Urothelium cell line (cell line): ENCODE data around the gene PLEKHA5.
"Not testable (repeated sequence)": the region's sequence is repeated elsewhere in the genome, so short reads cannot be mapped to it uniquely, and the experiment has no call there.

ENCODE experiments used
- DNase-seq: peaks from one replicate; pipeline ENCODE4 v3.0.0; 2011; ENCODE audit warnings: low spot score, mixed read lengths
- FAIRE-seq: peaks from 2 replicates; lab custom pipeline; 2011; peaks lifted over from hg19 to GRCh38; lab: Jason Lieb, UNC

Gene PLEKHA5

DNA sequence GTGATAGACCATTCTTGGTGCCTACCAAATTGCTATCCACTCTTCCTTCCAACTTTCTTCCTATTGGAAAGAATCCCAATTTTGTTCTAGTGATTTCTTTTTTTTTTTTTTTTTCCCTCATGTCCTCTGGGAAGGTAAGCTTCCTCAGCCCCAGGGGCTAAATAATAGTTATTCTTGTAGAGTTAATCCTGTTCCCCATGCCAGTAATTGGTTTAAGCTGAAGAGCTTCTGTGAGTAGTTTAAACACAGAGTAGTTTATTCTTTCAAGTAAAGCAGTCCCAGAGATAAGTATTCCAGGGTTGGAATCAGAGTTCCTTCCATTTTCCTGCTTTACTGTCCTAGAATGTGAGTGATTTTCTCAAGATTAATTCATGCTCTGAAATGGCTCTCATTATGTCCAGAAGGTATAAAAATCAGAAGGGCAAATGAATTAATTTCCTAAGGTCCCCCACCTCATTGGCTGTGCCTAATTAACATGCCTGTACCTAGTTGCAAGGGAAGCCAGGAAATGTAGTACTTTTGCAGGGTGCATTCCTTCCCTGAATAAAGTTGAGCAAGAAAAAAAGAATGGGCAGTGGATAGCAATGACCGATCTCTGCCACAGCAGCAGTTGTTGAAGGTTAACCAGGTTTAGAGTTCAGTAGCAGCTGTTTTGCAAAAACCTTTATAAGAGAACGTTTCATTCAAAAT lies 97.8 kb downstream of the PLEKHA5 start:
- FAIRE-seq (no peak), DNase-seq (no peak)

DNA sequence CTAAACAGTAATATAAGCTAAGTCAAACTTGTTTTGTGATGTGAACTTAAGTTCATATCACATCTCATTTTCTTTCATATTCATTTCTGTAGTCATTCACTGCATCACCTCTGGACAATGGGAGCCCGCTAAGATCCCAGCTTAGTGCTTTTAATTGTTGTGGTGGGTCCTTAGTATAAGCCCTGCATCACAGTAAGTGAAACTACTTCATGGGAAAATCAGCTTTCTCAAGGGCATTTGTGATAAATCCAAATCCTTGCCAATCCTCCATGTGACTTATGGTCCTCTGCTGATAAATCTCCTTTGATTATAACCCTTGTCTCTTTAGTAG lies 98.3 kb downstream of the PLEKHA5 start:
- DNase-seq (no peak), FAIRE-seq (no peak)

DNA sequence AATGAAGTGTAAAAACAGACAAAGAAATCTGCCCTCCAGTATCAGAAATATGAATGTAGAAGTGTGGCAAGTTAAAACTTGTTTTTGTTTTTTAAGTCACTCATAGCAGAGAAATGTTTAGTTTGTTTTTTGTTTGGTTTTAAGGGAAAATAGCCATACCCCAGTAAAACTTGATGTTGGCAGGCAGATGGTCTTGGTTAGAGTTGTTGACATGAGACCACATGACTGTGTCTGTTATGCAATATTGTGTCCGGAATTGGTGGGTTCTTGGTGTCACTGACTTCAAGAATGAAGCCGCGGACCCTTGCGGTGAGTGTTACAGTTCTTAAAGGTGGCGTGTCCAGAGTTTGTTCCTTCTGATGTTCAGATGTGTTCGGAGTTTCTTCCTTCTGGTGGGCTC lies 99.5 kb downstream of the PLEKHA5 start:
- DNase-seq, FAIRE-seq: not testable (repeated sequence)

DNA sequence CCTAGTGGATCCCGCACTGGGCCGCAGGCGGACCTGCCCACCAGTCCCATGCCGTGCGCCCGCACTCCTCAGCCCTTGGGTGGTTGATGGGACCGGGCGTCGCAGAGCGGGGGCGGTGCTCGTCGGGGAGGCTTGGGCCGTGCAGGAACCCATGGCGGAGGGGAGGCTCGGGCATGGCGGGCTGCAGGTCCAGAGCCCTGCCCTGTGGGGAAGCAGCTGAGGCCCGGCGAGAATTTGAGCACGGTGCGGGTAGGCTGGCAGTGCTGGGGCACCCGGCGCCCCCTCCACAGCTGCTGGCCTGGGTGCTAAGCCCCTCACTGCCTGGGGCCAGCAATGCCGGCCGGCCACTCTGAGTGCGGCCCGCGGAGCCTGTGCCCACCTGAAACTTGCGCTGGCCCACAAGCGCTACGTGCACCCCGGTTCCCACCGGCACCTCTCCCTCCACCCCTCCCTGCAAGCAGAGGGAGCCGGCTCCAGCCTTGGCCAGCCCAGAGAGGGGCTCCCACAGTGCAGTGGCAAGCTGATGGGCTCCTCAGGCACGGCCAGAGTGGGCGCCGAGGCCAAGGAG lies 100.8 kb downstream of the PLEKHA5 start:
- FAIRE-seq (no peak), DNase-seq (no peak)

DNA sequence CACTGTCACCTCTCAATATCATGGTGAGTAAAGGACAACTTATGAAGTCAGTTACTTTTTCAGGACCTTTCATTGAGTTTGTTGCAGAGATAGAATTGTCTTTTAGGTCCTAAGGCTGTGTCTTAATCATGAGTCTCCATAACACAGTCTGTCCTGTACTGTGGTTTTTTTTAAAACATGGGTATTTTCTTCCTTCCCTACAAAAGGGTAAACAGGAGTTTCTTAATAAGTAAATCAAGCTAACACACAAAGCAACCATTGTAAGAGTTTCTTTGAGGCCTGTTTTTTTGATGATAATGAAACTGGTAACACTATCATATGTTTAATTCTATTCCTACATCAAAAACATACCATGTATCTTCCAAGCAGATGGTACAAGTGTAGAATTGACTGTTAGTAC lies 101.4 kb downstream of the PLEKHA5 start:
- DNase-seq (no peak), FAIRE-seq (no peak)

DNA sequence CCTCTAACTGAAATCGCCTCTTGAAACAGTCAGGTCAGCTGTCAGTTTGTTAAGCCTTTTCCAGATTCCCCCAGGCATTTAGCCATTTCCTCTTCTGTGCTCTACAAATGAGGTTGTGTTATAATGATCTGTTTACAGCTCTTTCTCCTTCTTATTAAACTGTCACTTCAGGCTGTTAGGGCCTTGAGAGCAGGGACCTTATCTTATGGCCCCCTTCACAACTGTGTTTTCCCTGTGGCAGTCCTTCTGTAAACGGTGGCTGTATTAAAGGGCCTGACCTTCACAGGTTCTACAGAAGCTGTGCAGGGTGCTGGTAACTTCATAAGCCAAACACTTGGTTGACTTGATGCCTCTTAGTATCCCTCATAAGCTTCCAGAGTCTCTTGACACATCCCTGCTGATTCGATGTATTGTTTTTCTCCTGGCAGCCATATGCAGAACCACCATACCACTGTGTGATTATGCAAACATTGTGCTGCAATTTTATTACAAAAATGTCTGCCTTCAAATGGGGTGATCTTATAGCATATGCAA lies 104.7 kb downstream of the PLEKHA5 start:
- FAIRE-seq = no peak
- DNase-seq = no peak

DNA sequence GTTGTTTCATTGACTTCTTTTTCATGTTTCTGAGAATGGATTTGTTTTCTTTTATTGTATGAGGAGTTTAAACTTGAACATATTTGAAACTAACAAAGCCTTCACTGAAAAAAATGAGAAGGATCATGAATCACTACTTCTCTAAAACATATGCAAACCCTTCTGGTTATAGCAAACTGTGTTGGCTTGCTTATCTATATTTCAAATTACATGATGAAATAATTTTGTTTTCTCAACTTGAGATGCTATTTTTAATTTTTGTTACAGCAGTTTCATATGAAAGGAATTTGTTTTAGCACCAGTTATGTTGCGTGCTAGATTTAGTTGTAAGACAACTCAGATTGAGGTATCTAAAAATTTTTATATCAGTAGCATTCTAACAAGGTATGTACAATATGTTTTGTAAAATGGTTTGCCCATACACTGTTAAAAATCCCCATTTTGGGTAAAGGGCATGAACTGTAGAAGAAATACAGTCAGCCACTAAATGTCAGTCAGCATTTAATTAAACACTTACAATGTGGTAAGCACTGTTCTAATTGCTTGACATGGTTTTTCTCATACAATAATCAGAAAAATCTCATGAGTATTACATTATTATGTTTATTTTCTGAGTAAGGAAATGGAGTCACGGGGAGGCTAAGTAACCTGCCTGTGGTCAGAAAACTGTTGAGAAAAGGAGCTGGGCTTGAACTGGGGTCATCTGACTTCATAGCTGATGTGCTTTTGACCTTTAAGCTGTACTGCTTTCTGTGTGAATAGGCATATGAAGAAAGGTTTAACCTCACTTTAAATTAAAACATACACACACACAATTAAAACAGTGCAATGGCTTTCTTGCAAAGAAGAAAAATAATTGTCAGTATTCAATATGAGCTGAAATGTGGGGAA lies 105.7 kb downstream of the PLEKHA5 start:
- FAIRE-seq (no peak), DNase-seq (no peak)

DNA sequence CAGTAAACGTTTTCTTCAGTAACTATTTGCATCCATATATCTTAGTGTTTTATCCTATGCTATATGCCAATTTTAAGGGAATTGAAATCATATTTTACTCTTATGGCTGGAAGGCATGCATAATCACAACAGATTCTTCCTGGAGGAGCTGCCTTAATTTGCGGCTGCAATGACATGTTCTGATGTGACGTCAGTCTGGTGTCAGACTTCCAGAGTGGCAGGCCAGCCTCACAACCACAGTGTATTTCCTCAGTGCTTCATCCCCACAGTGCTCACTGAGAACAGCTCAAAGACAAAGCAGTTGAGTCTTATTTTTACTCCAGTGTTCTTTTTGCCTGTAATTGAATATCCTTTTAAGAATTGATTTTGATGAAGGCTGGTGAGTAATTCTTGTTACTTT lies 107.1 kb downstream of the PLEKHA5 start:
- FAIRE-seq (no peak), DNase-seq (no peak)

DNA sequence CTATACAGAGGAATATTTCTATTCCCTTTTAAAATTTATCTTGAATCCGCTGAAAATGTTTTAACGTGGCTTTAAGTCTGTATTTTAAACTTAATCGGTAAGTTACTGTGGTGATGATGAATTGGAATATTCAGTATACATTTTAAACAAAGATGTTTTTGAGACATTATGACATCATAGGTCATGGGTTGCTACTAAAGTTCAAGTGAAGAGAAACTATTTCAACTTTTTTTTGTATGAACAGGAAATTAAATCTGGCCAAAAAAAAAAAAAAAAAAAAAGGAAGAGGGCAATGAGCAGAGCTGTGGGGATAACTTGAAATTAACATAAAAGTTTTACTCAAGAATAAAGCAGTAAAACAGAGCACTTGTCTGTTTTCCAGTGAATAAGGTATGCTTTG lies 109.0 kb downstream of the PLEKHA5 start:
- FAIRE-seq (no peak), DNase-seq (no peak)

DNA sequence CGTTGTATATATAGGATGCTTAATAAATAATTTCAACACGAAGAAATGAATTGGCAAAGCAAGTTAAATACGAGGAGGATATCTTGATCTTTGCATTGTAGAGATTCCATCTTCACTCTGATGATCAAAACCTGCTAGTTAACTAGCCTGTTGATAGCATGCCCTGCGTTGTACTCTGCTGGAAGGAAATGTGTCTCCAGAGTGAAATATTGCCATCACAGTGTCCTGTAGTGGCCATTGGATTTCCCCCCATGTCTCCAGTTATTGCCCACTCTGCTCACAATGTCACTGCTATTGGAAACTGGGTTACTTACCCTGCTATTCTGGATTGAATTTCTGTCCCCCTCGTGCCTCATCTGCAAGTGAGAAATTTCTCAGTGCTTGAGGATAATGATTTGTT lies 109.6 kb downstream of the PLEKHA5 start:
- FAIRE-seq = peak; percentile 63

DNA sequence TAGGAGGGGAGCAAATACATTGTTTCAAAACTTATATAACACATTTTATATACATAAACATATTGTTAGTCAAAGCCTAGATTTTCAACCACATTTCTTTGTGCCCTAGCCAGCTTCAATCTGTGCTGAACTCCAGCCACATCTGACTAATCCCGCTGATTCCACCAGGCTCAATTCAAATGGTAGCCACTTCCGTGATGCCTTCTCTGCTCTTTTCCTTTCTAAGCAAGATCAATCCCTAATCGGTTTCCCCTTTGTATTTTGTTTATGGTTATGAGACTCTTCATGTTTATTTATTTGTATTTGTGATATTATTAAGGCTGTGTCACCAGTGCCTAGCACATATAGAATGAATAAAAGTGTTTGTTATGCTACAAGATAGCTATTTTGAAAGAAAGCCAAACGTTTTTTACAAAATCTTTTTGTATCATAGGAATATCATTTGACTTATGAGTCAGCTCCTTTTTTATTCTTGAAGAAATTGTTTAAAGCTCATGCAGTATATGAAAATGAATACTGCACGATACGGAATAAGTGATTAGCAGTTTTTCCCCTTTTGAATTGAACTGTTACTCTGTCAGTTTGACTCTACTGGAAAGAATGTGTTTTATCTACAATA lies 110.2 kb downstream of the PLEKHA5 start:
- peak; percentile 9 for DNase-seq
- no peak for FAIRE-seq

More for the DNA sequence above, 109.6 kb downstream of the PLEKHA5 start:
- no peak for DNase-seq

DNA sequence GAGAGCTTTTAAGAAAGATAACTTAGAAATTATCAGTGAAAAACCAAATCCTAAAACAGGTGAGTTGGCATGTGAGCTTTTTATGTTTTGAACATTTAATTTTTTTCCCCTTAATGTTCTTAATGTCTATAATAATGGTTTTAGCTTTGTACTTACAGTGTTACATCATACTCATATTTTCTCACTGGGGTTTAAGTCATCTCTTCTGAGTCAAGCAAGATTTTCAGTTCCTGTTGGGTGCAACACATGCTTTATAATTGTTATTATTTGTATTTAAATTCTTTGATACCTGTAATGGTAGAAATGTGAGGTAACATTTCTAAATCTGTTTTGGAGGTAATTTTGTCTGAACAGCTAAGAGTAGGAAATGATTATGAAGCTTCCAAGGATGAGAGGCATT lies 113.0 kb downstream of the PLEKHA5 start:
- DNase-seq = no peak
- FAIRE-seq = no peak

DNA sequence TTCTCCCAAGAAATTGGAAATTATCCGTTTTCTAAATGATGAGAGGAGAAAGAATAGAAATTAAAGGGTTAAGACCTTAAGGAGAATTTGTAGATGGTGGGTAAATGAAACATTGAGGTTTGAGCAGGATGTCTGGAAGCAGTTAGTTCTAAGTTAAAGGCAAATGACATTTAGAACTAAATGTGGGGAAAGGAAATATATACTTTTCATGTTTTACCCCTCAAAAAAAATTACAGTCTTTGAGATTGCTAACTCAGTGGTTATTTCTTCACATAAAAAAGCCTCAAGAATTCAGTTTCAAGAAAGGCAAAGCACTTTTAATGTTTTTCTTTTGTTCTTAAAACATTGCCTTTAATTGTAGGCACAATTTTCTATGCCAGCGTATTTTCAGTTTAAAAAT lies 114.0 kb downstream of the PLEKHA5 start:
- DNase-seq (no peak), FAIRE-seq (no peak)

DNA sequence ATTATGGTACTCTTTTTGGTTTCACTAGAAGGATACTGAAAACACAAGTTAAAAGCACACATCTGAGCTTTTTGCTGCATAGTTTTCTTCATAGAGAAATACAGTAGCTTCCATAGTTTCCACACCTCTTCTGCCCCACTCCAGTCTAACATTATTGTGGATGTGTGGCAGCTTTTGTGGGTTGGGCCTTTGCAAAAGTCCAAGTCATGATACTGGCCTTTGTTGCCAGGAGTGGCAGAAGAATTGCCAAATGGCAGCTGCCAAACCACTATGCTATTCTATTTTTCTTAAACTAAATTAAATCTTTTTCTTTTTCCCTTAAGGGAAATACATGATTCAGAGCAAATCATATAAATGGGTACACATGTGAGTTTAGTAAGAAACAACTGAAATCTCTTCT lies 114.8 kb downstream of the PLEKHA5 start:
- FAIRE-seq (no peak), DNase-seq (no peak)

DNA sequence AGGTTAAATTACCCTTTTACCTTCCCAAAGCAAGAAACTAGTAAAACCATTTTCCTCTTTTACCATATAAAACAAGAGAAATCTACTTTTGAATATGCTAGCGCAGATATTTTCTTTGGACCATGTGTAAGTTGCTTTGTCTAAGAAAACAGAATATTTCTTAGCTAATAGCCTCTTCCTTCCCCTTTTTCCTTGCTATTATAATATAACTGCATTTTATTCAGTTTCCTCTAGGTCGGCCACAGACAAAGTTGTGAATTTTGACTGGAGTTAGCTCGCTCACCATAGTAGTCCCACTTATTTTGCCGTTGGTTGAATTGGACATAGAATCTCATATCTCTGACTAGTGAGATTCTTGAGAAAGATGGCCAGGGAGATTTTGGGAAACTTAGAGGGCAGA lies 115.6 kb downstream of the PLEKHA5 start:
- FAIRE-seq (no peak), DNase-seq (no peak)

DNA sequence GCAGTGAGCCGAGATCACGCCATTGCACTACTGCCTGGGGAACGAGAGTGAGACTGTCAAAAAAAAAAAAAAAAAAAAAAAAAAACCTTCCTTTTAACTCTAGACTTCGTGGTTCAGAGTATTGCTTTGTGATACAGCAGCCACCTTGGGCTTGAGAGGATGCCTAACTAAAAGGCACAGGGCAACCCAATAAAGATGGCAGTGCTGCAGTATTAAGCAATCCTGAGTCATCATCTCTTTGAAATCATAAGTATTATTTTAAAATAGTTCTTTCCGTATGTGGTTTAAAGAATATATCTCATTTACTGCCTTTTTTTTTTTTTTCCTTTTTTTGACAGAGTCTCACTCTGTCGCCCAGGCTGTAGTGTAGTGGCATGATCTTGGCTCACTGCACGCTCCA lies 116.1 kb downstream of the PLEKHA5 start:
- no peak for FAIRE-seq
- DNase-seq = no peak

DNA sequence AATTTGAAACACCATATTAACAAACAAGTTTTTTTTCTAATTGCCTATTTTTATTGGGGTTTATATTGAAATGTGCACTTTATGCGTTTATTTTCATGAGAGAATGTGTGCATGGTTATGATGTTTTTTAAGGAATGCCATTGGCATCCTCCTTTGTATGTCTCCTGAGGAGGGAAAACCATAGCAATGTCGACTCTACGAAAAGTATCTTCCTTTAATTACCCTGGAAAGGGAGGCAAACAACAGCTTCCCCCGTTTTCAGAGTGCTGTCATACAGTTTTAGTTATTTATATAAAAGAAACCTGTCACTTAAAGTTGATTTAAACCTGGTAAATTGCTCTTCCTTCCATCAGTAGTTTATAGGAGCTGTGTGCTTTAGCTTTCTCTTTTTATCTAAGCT lies 117.4 kb downstream of the PLEKHA5 start:
- no peak for FAIRE-seq
- no peak for DNase-seq

DNA sequence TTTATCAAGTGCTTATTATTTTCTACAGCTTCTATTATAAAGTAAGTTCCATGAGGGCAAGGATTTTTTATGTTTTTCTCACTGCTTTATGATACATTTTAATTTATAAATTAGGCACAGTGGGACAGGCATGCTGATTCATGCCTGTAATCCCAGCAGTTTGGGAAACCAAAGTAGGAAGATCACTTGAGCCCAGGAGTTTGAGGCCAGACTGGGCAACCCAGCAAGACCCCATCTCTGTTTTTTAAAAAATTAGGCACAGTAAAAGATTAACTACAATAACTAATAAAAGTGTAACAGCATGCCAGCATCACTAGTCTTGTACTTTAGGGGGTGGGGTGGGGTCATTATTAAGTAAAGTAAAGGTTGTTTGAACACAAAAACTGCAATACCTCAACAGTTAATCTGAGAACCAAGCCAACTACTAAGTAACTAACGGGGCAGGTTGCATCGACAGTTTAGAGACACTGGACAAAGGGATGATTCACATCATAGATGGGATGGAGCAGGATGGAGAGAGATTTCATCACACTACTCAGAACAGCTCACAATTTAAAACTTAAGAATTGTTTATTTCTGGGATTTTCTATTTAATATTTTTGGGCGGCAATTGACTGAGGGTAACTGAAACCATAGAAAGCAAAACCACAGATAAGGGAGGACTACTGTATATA lies 119.5 kb downstream of the PLEKHA5 start:
- FAIRE-seq (no peak), DNase-seq (no peak)

DNA sequence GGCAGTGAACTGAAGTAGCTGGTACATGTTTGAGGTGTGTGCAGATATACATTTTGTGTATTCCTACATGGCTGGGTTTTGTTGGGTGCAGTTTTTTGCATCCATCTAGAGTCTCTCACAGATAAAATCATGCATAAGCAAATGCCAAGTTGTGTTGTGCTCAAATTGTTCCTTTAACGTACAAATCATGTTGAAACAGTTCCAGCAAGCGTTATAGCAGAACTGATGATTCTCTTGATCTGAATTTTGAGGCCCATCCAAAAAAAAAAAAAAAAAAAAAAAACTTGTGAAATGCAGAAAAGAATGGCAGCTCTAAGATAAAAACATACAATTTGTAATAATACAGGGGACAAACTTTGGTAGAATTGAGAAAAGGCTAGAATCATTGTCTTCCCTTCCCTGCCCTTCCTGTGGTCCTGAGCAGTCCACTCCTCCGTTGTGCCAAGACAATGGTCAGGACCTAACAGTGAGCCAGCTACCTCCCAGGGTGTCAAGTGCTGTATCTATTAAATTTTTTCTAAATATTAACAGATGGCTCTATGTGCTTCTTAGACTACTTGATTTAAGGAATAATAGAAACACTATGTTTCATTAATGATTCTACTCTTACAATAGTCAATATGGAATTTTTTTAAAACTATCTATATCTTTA lies 122.1 kb downstream of the PLEKHA5 start:
- DNase-seq (no peak), FAIRE-seq (no peak)

DNA sequence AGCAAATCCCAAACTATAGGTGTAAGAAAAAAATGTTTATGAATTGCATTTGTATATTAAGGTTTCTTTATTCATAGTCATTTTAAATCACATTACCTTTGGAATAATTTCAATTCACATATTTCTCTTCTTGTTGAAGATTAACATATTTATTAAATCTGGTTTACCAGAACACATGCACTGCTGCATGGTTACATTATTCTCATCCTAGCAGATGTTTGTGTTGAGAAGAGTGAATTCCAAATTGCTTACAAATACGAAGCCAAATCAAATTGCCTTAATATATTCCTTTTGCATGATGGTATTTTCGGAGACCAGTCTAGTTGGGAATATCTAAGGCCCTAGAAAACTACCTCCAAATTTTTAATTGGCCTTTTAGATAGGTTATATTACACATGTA lies 130.6 kb downstream of the PLEKHA5 start:
- DNase-seq (no peak), FAIRE-seq (no peak)
